Measurements from ENCODE around the gene JUP.

- TF ChIP-seq CTCF (IDR thresholded peaks at IDR 0.05), result no peak
- no peak for TF ChIP-seq POLR2A (IDR thresholded peaks at IDR 0.05)
Measured at GRCh38 chr17:41816637-41817320, 30.3 kb upstream of the JUP start.
